Brain microvascular endothelial cell (primary cell): ENCODE results near the gene SEC14L3.

Source experiments
- DNase-seq: peaks from one replicate; pipeline ENCODE4 v3.0.0-alpha.2; 2020
- H3K27ac ChIP-seq: fragments of 250-450 bp; sonication (Bioruptor Pico); 2 replicates; pipeline ENCODE4 v1.5.1; 2020; ENCODE audit warnings: mild to moderate bottlenecking, moderate library complexity
- H3K27me3 ChIP-seq: fragments of 250-450 bp; sonication (Bioruptor Pico); replicated peaks from 2 replicates; pipeline ENCODE4 v1.5.1; 2020; ENCODE audit warnings: mild to moderate bottlenecking
- H3K36me3 ChIP-seq: fragments of 250-450 bp; sonication (Bioruptor Pico); replicated peaks from 2 replicates; pipeline ENCODE4 v1.5.1; 2020; ENCODE audit warnings: mild to moderate bottlenecking
- H3K4me3 ChIP-seq: 2 replicates; pipeline ENCODE4 v1.5.1; 2011; ENCODE audit warnings: low read depth, mild to moderate bottlenecking, control low read depth, low read length, moderate library complexity
- in situ Hi-C: cut with HindIII; loops from 2 replicates; pipeline ENCODE4 v1.10.0; 2017; ENCODE audit warnings: low sequenced_read_pairs, low pct_ligation_motif_present
- TF ChIP-seq, protein P1 (sequence below): IDR thresholded peaks from 2 replicates; pipeline ENCODE4 v1.5.1; 2011; ENCODE audit warnings: low read depth, mild to moderate bottlenecking, moderate library complexity, low read length, control low read depth, inconsistent platforms; ENCODE audit errors: missing control alignments

Gene SEC14L3

GRCh38 chr22:30439226-30439625, 32.6 kb downstream of the SEC14L3 start:
- H3K36me3 ChIP-seq: no peaks in the 10 kb centered on the region
- TF ChIP-seq, protein P1, sequence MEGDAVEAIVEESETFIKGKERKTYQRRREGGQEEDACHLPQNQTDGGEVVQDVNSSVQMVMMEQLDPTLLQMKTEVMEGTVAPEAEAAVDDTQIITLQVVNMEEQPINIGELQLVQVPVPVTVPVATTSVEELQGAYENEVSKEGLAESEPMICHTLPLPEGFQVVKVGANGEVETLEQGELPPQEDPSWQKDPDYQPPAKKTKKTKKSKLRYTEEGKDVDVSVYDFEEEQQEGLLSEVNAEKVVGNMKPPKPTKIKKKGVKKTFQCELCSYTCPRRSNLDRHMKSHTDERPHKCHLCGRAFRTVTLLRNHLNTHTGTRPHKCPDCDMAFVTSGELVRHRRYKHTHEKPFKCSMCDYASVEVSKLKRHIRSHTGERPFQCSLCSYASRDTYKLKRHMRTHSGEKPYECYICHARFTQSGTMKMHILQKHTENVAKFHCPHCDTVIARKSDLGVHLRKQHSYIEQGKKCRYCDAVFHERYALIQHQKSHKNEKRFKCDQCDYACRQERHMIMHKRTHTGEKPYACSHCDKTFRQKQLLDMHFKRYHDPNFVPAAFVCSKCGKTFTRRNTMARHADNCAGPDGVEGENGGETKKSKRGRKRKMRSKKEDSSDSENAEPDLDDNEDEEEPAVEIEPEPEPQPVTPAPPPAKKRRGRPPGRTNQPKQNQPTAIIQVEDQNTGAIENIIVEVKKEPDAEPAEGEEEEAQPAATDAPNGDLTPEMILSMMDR: no peak
- DNase-seq: no peak
- no peak overlapping the region for H3K27ac ChIP-seq
- H3K27me3 ChIP-seq: no peaks in the 10 kb centered on the region
- H3K4me3 ChIP-seq: no peak overlapping the region
- in situ Hi-C loops: no loop called here

DNA sequence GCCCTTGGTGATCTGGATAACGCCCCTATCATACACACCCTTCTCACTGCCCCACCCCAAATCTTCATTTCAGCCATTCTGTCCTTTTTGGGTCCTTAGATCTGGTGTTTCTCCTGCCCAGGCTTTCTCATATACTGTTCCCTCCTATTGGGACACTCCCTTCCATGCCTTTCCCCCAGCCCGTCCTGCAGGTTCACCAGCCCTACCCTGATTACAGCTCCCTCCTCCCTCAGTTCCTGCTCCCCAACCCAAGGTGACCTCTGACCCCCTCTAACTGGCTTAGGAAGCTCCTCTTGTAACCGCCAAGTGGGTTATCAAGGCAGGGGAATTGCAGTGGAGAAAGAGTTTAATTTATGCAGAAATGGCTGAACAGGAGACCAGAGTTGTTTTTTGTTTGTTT, 33.3 kb downstream of the SEC14L3 start:
- Histone ChIP-seq H3K36me3 (no peaks in the 10 kb centered on the region), H3K4me3 (no peak overlapping the region), H3K27me3 (no peaks in the 10 kb centered on the region), H3K27ac (no peak overlapping the region)
- in situ Hi-C loops: no loop called here
- TF ChIP-seq, protein P1: no peak
- no peak for DNase-seq

- TF ChIP-seq, protein P1: no peak
- in situ Hi-C loops: no loop called here
- no peak overlapping the region for H3K4me3 ChIP-seq
These were observed 35.6 kb downstream of the SEC14L3 start for GRCh38 chr22:30436196-30436595.

GRCh38 chr22:30435674-30436126, 36.1 kb downstream of the SEC14L3 start:
- TF ChIP-seq, protein P1: no peak
- DNase-seq: no peak
- Histone ChIP-seq H3K27ac (no peak overlapping the region), H3K4me3 (no peak overlapping the region), H3K36me3 (no peaks in the 10 kb centered on the region), H3K27me3 (no peaks in the 10 kb centered on the region)
- in situ Hi-C loops: no loop called here

More at GRCh38 chr22:30436196-30436595, 35.6 kb downstream of the SEC14L3 start:
- no peaks in the 10 kb centered on the region for H3K36me3 ChIP-seq
- H3K27ac ChIP-seq: no peak overlapping the region
- DNase-seq: no peak
- H3K27me3 ChIP-seq: no peaks in the 10 kb centered on the region

GRCh38 chr22:30434843-30435242, 37.0 kb downstream of the SEC14L3 start:
- H3K4me3 ChIP-seq: no peak overlapping the region
- TF ChIP-seq, protein P1: no peak
- no peak for DNase-seq
- no peaks in the 10 kb centered on the region for H3K36me3 ChIP-seq
- no peaks in the 10 kb centered on the region for H3K27me3 ChIP-seq
- in situ Hi-C loops: no loop called here
- no peak overlapping the region for H3K27ac ChIP-seq

GRCh38 chr22:30433773-30434172, 38.0 kb downstream of the SEC14L3 start:
- peaks cover under 1% of the 10 kb centered on the region for H3K36me3 ChIP-seq
- H3K27me3 ChIP-seq: no peaks in the 10 kb centered on the region
- TF ChIP-seq, protein P1: no peak
- DNase-seq: no peak
- in situ Hi-C loops: no loop called here
- H3K27ac ChIP-seq: no peak overlapping the region
- no peak overlapping the region for H3K4me3 ChIP-seq
